HCT116 (cell line): ENCODE results near the gene MYLK. TPM values are rescaled to one million over a fixed set of nuclear protein-coding genes. Genes with fewer than 3 reads are reported as not detected.

ENCODE experiments used
- ATAC-seq: fragments of 200-7000 bp; cut with Tn5 transposase; 2 replicates; pipeline ENCODE4 v1.9.1; 2020; ENCODE audit warnings: mild to moderate bottlenecking, moderate library complexity
- BruUV-seq: library from RNA; stranded (reverse); fragments of 400-500 nt; replicated peaks from 2 replicates; lab custom pipeline; 2021; lab: Mats Ljungman, UMichigan
- CTCF ChIA-PET: fragments of 300-600 bp; sonication (Branson Sonifier 250); formaldehyde crosslinking; loops from one replicate; lab custom pipeline; 2021; ENCODE audit warnings: antibody characterized with exemption; lab: Charles Lee
- POLR2A ChIA-PET: fragments of 300-600, 350-600 bp; sonication (Branson Sonifier 250); formaldehyde crosslinking; loops from one replicate; lab custom pipeline; 2021; ENCODE audit warnings: antibody characterized with exemption; lab: Charles Lee
- RAD21 ChIA-PET, 2 experiments: fragments of 300-600 bp; sonication (Branson Sonifier 250); formaldehyde crosslinking; loops; one replicate each; lab custom pipeline; 2023; ENCODE audit warnings: low total read pairs in 2 of 2; ENCODE audit not compliant: uncharacterized antibody in 2 of 2, unreplicated experiment in 2 of 2, low non-redundant PET in 1 of 2; lab: Charles Lee
- DNase-seq: peaks from one replicate; pipeline ENCODE4 v3.0.0-alpha.2; 2010; ENCODE audit warnings: low read depth, low spot score
- H2AFZ ChIP-seq: fragments of 200-600 bp; shearing (Covaris generic), sonication (generic); 2 replicates; pipeline ENCODE4 v1.6.1; 2017; ENCODE audit warnings: low read depth, mixed run types, mixed read lengths, antibody characterized with exemption, low read length; ENCODE audit not compliant: poor library complexity, severe bottlenecking
- H3K27ac ChIP-seq: 2 replicates; pipeline ENCODE4 v1.5.1; 2012; ENCODE audit warnings: low read depth, low read length
- H3K27me3 ChIP-seq: fragments of 200-600 bp; sonication (generic); 2 replicates; pipeline ENCODE4 v1.6.1; 2016; ENCODE audit warnings: mixed run types, low read length, mixed read lengths; ENCODE audit not compliant: insufficient read depth
- H3K36me3 ChIP-seq, 2 experiments: fragments of 200-500 bp in 1 of 2; fragments of 200-600 bp in 1 of 2; sonication (Bioruptor generic) in 1 of 2; sonication (generic) in 1 of 2; 2 replicates each; pipeline versions ENCODE4 v1.5.1 to v1.6.1; 2014 to 2016; ENCODE audit warnings: low read length in 2 of 2, inconsistent platforms in 1 of 2, mixed read lengths in 1 of 2, mixed run types in 1 of 2; ENCODE audit not compliant: insufficient read depth in 2 of 2, control insufficient read depth in 1 of 2
- H3K4me1 ChIP-seq, 2 experiments: fragments of 200-600 bp in 1 of 2; sonication (generic) in 1 of 2; 2 replicates each; pipeline versions ENCODE4 v1.5.1 to v1.6.1; 2012 to 2017; ENCODE audit warnings: low read length in 2 of 2, inconsistent platforms in 1 of 2, mild to moderate bottlenecking in 1 of 2, mixed read lengths in 1 of 2, mixed run types in 1 of 2, moderate library complexity in 1 of 2; ENCODE audit not compliant: insufficient read depth in 2 of 2, control insufficient read depth in 1 of 2
- H3K4me2 ChIP-seq: fragments of 200-600 bp; sonication (generic); 2 replicates; pipeline ENCODE4 v1.6.1; 2017; ENCODE audit warnings: mixed run types, low read length, mixed read lengths
- H3K4me3 ChIP-seq, 2 experiments: fragments of 200-600 bp in 1 of 2; sonication (generic) in 1 of 2; replicated peaks in 1 of 2; 2 replicates each; pipeline ENCODE4 v1.5.1; 2011 to 2016; ENCODE audit warnings: low read length in 2 of 2, control low read depth in 1 of 2, low read depth in 1 of 2, mild to moderate bottlenecking in 1 of 2, mixed read lengths in 1 of 2, mixed run types in 1 of 2
- H3K79me2 ChIP-seq: fragments of 200-600 bp; sonication (generic); 2 replicates; pipeline ENCODE4 v1.6.1; 2017; ENCODE audit warnings: mild to moderate bottlenecking, mixed run types, low read length, moderate library complexity, mixed read lengths; ENCODE audit not compliant: insufficient read depth
- H3K9ac ChIP-seq: fragments of 200-600 bp; sonication (generic); 2 replicates; pipeline ENCODE4 v1.6.1; 2016; ENCODE audit warnings: low read length, mixed read lengths
- H3K9me2 ChIP-seq: fragments of 200-600 bp; sonication (generic), shearing (Covaris generic); 2 replicates; pipeline ENCODE4 v1.6.1; 2017; ENCODE audit warnings: mixed run types, mild to moderate bottlenecking, moderate library complexity; ENCODE audit not compliant: insufficient read depth
- H3K9me3 ChIP-seq, 2 experiments: fragments of 200-500 bp in 1 of 2; fragments of 200-600 bp in 1 of 2; sonication (Bioruptor generic) in 1 of 2; sonication (generic) in 1 of 2; 2 replicates each; pipeline ENCODE4 v1.6.1; 2014 to 2017; ENCODE audit warnings: low read length in 2 of 2, mixed read lengths in 2 of 2, inconsistent platforms in 1 of 2, low read depth in 1 of 2, mild to moderate bottlenecking in 1 of 2, mixed run types in 1 of 2, moderate library complexity in 1 of 2; ENCODE audit not compliant: control insufficient read depth in 1 of 2, insufficient read depth in 1 of 2
- H4K20me1 ChIP-seq: fragments of 200-600 bp; sonication (generic), shearing (Covaris generic); 2 replicates; pipeline ENCODE4 v1.6.1; 2017; ENCODE audit warnings: mixed run types, mild to moderate bottlenecking, moderate library complexity; ENCODE audit not compliant: insufficient read depth
- CEBPB ChIP-seq: IDR thresholded peaks from 2 replicates; pipeline ENCODE4 v1.6.1; 2012; ENCODE audit warnings: low read depth
- FOSL1 ChIP-seq: IDR thresholded peaks from 2 replicates; pipeline ENCODE4 v1.6.1; 2012; ENCODE audit warnings: low read depth
- JUND ChIP-seq: IDR thresholded peaks from 2 replicates; pipeline ENCODE4 v1.6.1; 2012
- POLR2A ChIP-seq: IDR thresholded peaks from 2 replicates; pipeline ENCODE4 v1.7.0; 2011; ENCODE audit warnings: borderline replicate concordance; ENCODE audit not compliant: insufficient read depth, insufficient read length; ENCODE audit errors: extremely low read depth
- POLR2AphosphoS5 ChIP-seq: IDR thresholded peaks from 2 replicates; pipeline ENCODE4 v1.6.1; 2011; ENCODE audit warnings: mild to moderate bottlenecking, low read depth, low read length, moderate library complexity
- RAD21 ChIP-seq: IDR thresholded peaks from 2 replicates; pipeline ENCODE4 v1.6.1; 2012; ENCODE audit warnings: low read depth, mild to moderate bottlenecking
- SIN3A ChIP-seq: IDR thresholded peaks from 2 replicates; pipeline ENCODE4 v1.6.1; 2012; ENCODE audit warnings: low read depth
- SP1 ChIP-seq: IDR thresholded peaks from 2 replicates; pipeline ENCODE4 v1.6.1; 2012; ENCODE audit warnings: low read depth
- ZFX ChIP-seq: fragments of 450-650 bp; IDR thresholded peaks from 2 replicates; pipeline ENCODE4 v1.6.1; 2017
- ZNF274 ChIP-seq: fragments of 200-500 bp; sonication (Bioruptor generic); IDR thresholded peaks from 2 replicates; pipeline ENCODE4 v1.6.1; 2014; ENCODE audit warnings: mild to moderate bottlenecking, low read depth, low read length, inconsistent platforms
- intact Hi-C: fragments of 100-400 bp; cut with micrococcal nuclease; formaldehyde crosslinking; loops from 2 replicates; pipeline ENCODE4 v1.10.0; 2022
- total RNA-seq: library from RNA; stranded (reverse); gene quantifications from one replicate; pipeline ENCODE4 v1.2.1, GENCODE V29; 2021; ENCODE audit not compliant: unreplicated experiment
- TF ChIP-seq, protein P1 (sequence below): IDR thresholded peaks from 2 replicates; pipeline ENCODE4 v1.6.1; 2012
- TF ChIP-seq, protein P2 (sequence below): IDR thresholded peaks from 2 replicates; pipeline ENCODE4 v1.6.1; 2012
- TF ChIP-seq, protein P3 (sequence below): IDR thresholded peaks from 2 replicates; pipeline ENCODE4 v1.6.1; 2012; ENCODE audit warnings: low read depth

MYLK gene
- total RNA-seq, 1 experiment from 2014 or later = 3.8 TPM

DNA sequence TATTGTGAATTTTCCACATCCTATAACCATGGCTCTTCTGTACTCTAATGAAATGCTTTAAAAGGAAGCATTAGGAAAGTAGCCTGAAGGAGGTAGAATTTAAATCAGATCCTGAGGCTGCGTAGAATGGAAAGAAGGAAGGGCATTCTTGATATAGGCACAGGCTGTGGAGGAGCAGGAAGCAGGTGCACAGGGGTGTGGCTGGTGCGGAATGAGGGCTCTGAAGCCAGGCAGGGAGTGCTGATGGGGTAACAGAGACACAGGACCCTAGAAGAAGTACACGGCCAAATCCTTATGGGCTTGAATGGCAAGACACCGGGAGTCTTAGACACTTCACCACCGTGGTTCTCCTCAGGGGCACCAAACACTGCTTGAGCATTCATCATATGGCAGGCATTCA lies 97.0 kb downstream of the MYLK start:
- Histone ChIP-seq H3K4me2 (no peak overlapping the region), H2AFZ (no peak overlapping the region), H4K20me1 (no peaks in the 10 kb centered on the region), H3K36me3 (no peaks in the 10 kb centered on the region), H3K27ac (no peak overlapping the region), H3K4me3 (no peak overlapping the region), H3K4me1 (peaks cover 0 to 8% of the 10 kb centered on the region in 2 experiments; a peak in 2 of 4 replicates), H3K9me3 (no peaks in the 10 kb centered on the region), H3K79me2 (no peaks in the 10 kb centered on the region), H3K27me3 (no peaks in the 10 kb centered on the region), H3K9me2 (no peaks in the 10 kb centered on the region), H3K9ac (no peak overlapping the region)
- ChIA-PET RAD21 (no interaction called here), CTCF (no interaction called here), POLR2A (no interaction called here)
- ATAC-seq = no peak
- intact Hi-C loops = no loop called here
- DNase-seq = no peak
- no peak for TF ChIP-seq RAD21
- TF ChIP-seq JUND = no peak
- TF ChIP-seq CEBPB = no peak
- TF ChIP-seq FOSL1 = no peak
- TF ChIP-seq, protein P1, sequence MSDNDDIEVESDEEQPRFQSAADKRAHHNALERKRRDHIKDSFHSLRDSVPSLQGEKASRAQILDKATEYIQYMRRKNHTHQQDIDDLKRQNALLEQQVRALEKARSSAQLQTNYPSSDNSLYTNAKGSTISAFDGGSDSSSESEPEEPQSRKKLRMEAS = no peak
- TF ChIP-seq, protein P2, sequence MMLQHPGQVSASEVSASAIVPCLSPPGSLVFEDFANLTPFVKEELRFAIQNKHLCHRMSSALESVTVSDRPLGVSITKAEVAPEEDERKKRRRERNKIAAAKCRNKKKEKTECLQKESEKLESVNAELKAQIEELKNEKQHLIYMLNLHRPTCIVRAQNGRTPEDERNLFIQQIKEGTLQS = no peak
- no TSS peak for BruUV-seq

DNA sequence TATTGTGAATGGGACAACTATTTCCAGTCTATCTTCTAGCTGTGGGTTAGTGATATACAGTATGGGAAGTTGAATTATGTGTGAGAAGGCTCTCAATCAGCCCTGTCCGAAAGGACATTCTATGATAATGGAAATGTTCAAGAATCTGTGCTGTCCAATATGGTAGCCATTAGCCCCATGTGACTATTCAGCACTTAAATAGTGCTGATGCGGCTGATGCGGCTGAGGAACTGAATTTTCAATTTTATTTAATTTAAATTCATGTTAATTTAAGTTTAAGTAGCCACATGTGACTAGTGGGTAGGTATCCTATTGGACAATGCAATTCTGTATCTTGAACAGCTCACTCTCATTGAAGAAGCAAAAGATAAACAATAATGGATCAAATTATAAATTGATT lies 98.5 kb downstream of the MYLK start:
- Histone ChIP-seq H3K79me2 (no peaks in the 10 kb centered on the region), H3K9me3 (no peaks in the 10 kb centered on the region), H3K27ac (no peak overlapping the region), H3K9ac (no peak overlapping the region), H3K27me3 (no peaks in the 10 kb centered on the region), H3K4me2 (no peak overlapping the region), H4K20me1 (no peaks in the 10 kb centered on the region), H3K9me2 (no peaks in the 10 kb centered on the region), H2AFZ (no peak overlapping the region), H3K4me1 (no peaks in the 10 kb centered on the region), H3K4me3 (no peak overlapping the region), H3K36me3 (no peaks in the 10 kb centered on the region)
- RAD21 ChIA-PET = no interaction called here
- POLR2A ChIA-PET = no interaction called here
- CTCF ChIA-PET = no interaction called here
- TF ChIP-seq SP1 (no peak), ZNF274 (no peak), POLR2AphosphoS5 (no peak), SIN3A (no peak), POLR2A (no peak), ZFX (no peak), JUND (no peak)
- TF ChIP-seq, protein P3, sequence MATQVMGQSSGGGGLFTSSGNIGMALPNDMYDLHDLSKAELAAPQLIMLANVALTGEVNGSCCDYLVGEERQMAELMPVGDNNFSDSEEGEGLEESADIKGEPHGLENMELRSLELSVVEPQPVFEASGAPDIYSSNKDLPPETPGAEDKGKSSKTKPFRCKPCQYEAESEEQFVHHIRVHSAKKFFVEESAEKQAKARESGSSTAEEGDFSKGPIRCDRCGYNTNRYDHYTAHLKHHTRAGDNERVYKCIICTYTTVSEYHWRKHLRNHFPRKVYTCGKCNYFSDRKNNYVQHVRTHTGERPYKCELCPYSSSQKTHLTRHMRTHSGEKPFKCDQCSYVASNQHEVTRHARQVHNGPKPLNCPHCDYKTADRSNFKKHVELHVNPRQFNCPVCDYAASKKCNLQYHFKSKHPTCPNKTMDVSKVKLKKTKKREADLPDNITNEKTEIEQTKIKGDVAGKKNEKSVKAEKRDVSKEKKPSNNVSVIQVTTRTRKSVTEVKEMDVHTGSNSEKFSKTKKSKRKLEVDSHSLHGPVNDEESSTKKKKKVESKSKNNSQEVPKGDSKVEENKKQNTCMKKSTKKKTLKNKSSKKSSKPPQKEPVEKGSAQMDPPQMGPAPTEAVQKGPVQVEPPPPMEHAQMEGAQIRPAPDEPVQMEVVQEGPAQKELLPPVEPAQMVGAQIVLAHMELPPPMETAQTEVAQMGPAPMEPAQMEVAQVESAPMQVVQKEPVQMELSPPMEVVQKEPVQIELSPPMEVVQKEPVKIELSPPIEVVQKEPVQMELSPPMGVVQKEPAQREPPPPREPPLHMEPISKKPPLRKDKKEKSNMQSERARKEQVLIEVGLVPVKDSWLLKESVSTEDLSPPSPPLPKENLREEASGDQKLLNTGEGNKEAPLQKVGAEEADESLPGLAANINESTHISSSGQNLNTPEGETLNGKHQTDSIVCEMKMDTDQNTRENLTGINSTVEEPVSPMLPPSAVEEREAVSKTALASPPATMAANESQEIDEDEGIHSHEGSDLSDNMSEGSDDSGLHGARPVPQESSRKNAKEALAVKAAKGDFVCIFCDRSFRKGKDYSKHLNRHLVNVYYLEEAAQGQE = no peak
- TF ChIP-seq, protein P1 = no peak
- TF ChIP-seq, protein P2 = no peak
- DNase-seq = no peak
- BruUV-seq = no TSS peak
- intact Hi-C loops = no loop called here
- no peak for ATAC-seq
